DOHH2 (cell line): Measurements from ENCODE around the gene FABP6.

Experiments
- H3F3A ChIP-seq: fragments of 200-600 bp; sonication (generic), shearing (Covaris generic); 2 replicates; pipeline ENCODE4 v1.6.0; 2016; ENCODE audit warnings: antibody characterized with exemption, mild to moderate bottlenecking; ENCODE audit not compliant: control insufficient read depth, insufficient read depth
- H3K27ac ChIP-seq: fragments of 200-600 bp; sonication (generic); 2 replicates; pipeline ENCODE4 v1.5.1; 2014; ENCODE audit warnings: low read depth, mild to moderate bottlenecking, low read length, moderate library complexity
- H3K27me3 ChIP-seq: fragments of 200-600 bp; sonication (generic); 2 replicates; pipeline ENCODE4 v1.6.1; 2014; ENCODE audit warnings: mild to moderate bottlenecking, low read length, mixed read lengths; ENCODE audit not compliant: control insufficient read depth
- H3K36me3 ChIP-seq: fragments of 200-600 bp; sonication (generic); 2 replicates; pipeline ENCODE4 v1.6.1; 2014; ENCODE audit warnings: mild to moderate bottlenecking, low read length, moderate library complexity, mixed read lengths; ENCODE audit not compliant: control insufficient read depth
- H3K4me1 ChIP-seq: fragments of 200-600 bp; sonication (generic); 2 replicates; pipeline ENCODE4 v1.6.1; 2014; ENCODE audit warnings: mild to moderate bottlenecking, low read length, mixed read lengths; ENCODE audit not compliant: control insufficient read depth
- H3K4me2 ChIP-seq: fragments of 200-600 bp; sonication (generic); 2 replicates; pipeline ENCODE4 v1.6.0; 2014; ENCODE audit warnings: mild to moderate bottlenecking, low read length, moderate library complexity
- H3K4me3 ChIP-seq: fragments of 200-600 bp; sonication (generic); 2 replicates; pipeline ENCODE4 v1.5.1; 2014; ENCODE audit warnings: mild to moderate bottlenecking, low read length, mixed read lengths
- H3K79me2 ChIP-seq: fragments of 200-600 bp; sonication (generic); 2 replicates; pipeline ENCODE4 v1.6.1; 2014; ENCODE audit warnings: mild to moderate bottlenecking, low read length, mixed read lengths; ENCODE audit not compliant: control insufficient read depth
- H3K9me2 ChIP-seq: fragments of 200-600 bp; sonication (generic); replicated peaks from 2 replicates; pipeline ENCODE4 v1.6.1; 2014; ENCODE audit warnings: mild to moderate bottlenecking, low read length, mixed read lengths; ENCODE audit not compliant: control insufficient read depth
- H3K9me3 ChIP-seq: fragments of 200-600 bp; sonication (generic); 2 replicates; pipeline ENCODE4 v1.6.1; 2014; ENCODE audit warnings: antibody characterized with exemption, low read length, mixed read lengths; ENCODE audit not compliant: control insufficient read depth, insufficient read depth
- H4K20me1 ChIP-seq: fragments of 200-600 bp; sonication (generic); 2 replicates; pipeline ENCODE4 v1.6.0; 2014; ENCODE audit warnings: low read depth, mild to moderate bottlenecking, antibody characterized with exemption, low read length, moderate library complexity; ENCODE audit not compliant: control insufficient read depth, insufficient read depth
- EZH2phosphoT487 ChIP-seq: fragments of 200-600 bp; sonication (generic); IDR thresholded peaks from 2 replicates; pipeline ENCODE4 v1.6.1; 2017; ENCODE audit warnings: borderline replicate concordance, mild to moderate bottlenecking, antibody characterized with exemption, low read length, moderate library complexity, mixed read lengths
- TF ChIP-seq, protein P1 (sequence below): fragments of 200-600 bp; sonication (generic); IDR thresholded peaks from one replicate; pipeline ENCODE4 v1.5.1; 2014; ENCODE audit warnings: antibody characterized with exemption, mild to moderate bottlenecking, low read depth, low read length; ENCODE audit not compliant: poor library complexity, severe bottlenecking

The FABP6 gene

DNA sequence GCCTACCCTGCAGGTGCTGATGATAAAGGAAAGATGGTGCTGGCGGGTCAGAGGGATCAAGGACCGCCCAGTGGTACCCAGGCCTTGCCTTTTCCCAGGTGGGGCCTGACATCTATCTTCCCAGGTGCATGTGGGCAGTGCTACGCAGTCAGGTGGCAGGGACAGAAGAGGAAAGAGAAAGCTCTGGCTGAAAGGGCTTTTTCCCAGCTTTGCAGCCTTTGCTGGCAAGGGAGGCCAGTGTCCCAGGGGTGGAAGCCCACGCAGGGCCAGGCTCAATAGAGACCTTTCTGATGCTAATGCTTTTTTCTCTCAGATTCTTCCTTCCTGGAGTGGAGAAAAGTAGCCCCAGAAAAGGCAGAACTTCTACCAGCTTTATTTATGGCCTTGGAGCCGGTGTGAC, 36.7 kb downstream of the FABP6 start:
- TF ChIP-seq EZH2phosphoT487: no peak
- TF ChIP-seq, protein P1, sequence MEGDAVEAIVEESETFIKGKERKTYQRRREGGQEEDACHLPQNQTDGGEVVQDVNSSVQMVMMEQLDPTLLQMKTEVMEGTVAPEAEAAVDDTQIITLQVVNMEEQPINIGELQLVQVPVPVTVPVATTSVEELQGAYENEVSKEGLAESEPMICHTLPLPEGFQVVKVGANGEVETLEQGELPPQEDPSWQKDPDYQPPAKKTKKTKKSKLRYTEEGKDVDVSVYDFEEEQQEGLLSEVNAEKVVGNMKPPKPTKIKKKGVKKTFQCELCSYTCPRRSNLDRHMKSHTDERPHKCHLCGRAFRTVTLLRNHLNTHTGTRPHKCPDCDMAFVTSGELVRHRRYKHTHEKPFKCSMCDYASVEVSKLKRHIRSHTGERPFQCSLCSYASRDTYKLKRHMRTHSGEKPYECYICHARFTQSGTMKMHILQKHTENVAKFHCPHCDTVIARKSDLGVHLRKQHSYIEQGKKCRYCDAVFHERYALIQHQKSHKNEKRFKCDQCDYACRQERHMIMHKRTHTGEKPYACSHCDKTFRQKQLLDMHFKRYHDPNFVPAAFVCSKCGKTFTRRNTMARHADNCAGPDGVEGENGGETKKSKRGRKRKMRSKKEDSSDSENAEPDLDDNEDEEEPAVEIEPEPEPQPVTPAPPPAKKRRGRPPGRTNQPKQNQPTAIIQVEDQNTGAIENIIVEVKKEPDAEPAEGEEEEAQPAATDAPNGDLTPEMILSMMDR: no peak
- H3K79me2 ChIP-seq: no peaks in the 10 kb centered on the region
- no peak overlapping the region for H3K4me2 ChIP-seq
- no peaks in the 10 kb centered on the region for H4K20me1 ChIP-seq
- no peaks in the 10 kb centered on the region for H3K9me2 ChIP-seq
- H3K27ac ChIP-seq: no peak overlapping the region
- H3K36me3 ChIP-seq: no peaks in the 10 kb centered on the region
- H3F3A ChIP-seq: no peaks in the 10 kb centered on the region
- H3K27me3 ChIP-seq: peaks cover 29% of the 10 kb centered on the region
- no peaks in the 10 kb centered on the region for H3K9me3 ChIP-seq
- H3K4me1 ChIP-seq: 0 out of 2 replicates have a peak, but pooled peaks cover 1% of the 10 kb centered on the region
- H3K4me3 ChIP-seq: no peak overlapping the region

DNA sequence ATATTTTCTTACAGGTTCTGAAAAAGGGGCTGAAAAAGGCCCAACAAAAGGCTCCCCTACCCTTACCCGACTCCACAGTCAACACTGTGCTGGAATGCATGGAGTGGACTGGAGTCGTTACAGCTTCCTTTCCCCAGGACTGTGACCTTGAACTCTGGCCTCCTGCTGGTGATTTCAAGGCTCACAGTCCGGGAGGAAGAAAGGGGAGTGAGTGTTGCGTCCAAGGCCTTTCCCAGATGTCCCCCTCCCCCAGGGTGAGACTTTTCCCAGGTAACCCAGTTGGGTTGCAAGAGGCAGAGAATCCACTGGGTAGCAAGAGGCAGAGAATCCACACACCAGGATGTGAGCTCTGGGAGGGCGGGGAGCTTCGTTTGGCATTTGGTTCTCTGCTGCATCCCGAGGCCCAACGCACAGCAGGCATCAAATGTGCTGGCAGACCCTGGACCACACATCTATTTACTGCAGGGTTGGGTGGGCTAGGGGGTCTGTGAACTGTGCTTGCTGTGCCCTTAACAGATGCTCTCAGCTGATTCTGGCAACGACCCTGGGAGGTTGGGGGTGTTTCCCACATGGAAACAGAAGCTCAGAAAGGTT, 37.5 kb downstream of the FABP6 start:
- Histone ChIP-seq H3K9me3 (no peaks in the 10 kb centered on the region), H3K79me2 (no peaks in the 10 kb centered on the region), H3F3A (no peaks in the 10 kb centered on the region), H3K27me3 (peaks cover 28% of the 10 kb centered on the region), H3K4me1 (peaks cover 6% of the 10 kb centered on the region), H4K20me1 (no peaks in the 10 kb centered on the region), H3K9me2 (no peaks in the 10 kb centered on the region), H3K4me3 (no peak overlapping the region), H3K27ac (no peak overlapping the region), H3K36me3 (no peaks in the 10 kb centered on the region), H3K4me2 (no peak overlapping the region)
- TF ChIP-seq, protein P1: no peak
- TF ChIP-seq EZH2phosphoT487: no peak

DNA sequence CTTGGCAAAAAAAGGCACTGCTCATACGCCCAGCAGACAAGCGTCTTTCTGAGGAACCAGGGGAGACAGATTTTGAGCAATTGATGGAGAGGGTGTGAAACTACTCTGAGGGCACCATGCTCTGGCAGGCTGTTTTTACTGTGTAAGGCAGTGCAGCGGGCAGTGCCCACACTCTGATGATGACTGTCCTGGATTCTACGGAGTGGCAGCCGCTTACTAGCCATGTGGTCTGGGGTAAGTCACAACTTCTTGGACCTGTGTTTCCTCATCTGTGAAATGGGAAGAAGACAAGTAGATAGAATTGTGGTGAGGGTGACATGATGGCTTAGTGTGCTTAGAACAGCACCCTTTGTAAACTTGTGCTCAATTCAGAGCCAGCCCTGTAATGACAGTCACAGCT, 38.8 kb downstream of the FABP6 start:
- Histone ChIP-seq H4K20me1 (no peaks in the 10 kb centered on the region), H3K27me3 (peaks cover 29% of the 10 kb centered on the region), H3K9me2 (no peaks in the 10 kb centered on the region), H3K79me2 (no peaks in the 10 kb centered on the region), H3F3A (no peaks in the 10 kb centered on the region), H3K27ac (no peak overlapping the region), H3K36me3 (no peaks in the 10 kb centered on the region), H3K4me3 (no peak overlapping the region), H3K9me3 (no peaks in the 10 kb centered on the region), H3K4me2 (no peak overlapping the region), H3K4me1 (peaks cover 9% of the 10 kb centered on the region)
- TF ChIP-seq, protein P1: no peak
